Measurements from ENCODE around the gene RNF186. TPM values are rescaled to one million over a fixed set of nuclear protein-coding genes. Genes with fewer than 3 reads are reported as not detected.
"Not testable (repeated sequence)": the region's sequence is repeated elsewhere in the genome, so short reads cannot be mapped to it uniquely, and the experiment has no call there.

The RNF186 gene
- total and polyA plus RNA-seq, 10 donors: 0.07 TPM; not detected in 9

DNA sequence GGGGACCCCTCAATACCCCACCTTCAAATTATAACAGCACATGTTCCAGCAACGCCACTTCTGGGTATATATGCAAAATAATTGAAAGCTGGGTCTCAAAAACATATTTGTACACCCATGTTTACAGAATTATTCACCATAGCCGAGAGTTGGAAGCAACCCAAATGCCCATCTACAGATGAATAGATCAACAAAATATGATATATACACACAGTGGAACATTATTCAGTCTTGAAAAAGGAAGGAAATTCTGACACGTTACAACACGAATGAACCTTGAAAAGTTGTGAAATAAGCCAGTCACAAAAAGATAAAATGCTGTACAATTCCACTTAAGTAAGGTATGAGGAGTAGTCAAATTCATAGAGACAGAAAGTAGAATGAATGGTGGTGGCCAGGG lies 20.5 kb downstream of the RNF186 start:
- H3K27ac ChIP-seq: peak overlapping the region in 1 of 8 donors; percentile 14
- 64 to 80% (median 68%) methylated on average over 4 of the region's 4 CpGs for WGBS, 5 donors

DNA sequence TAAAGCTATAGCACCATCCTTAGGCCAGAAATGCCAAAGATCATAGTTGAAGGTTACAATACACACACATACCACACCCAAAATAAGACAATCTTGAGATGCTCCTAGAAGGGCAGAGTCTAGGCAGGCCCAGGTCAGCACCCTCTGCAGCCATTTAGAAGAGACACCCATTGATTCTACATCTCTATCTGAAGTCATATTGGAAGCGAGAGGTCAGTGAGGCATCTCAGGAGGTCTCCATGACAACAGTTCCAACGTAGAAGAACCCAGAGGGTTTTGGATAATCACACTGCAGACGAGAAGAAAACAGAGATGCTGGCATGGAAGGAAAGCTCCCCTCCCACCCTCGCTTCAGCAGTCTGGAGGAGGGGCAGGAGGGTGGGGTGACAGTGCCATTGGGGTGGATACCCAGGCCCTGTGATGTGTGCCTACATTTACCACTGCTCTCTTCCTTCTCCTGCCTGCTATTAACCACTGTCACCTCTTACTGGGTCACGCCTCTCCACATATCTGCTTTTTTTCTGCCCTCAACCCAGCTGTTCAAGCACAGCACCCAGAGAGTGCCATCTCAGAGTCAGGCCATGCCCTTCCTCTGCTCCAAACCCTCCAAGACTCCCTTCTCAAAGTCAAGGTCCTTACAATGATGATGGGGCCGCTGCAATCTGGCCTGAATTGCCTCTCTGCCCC lies 21.6 kb downstream of the RNF186 start:
- intact Hi-C loops (cut with DNase I; ENCODE audit: low total_unique reads): no loop called here
- TF ChIP-seq POLR2AphosphoS5 (IDR thresholded peaks at IDR 0.05) (no peak), CTCF (IDR thresholded peaks at IDR 0.05 in 8 of 11, conservative IDR thresholded peaks at IDR 0.05 in 3 of 11) (no peak), POLR2A (IDR thresholded peaks at IDR 0.05) (no peak)
- 76 to 86% (median 80%) methylated on average over 6 of the region's 6 CpGs for WGBS, 5 donors
- H3K4me1 ChIP-seq: peaks cover under 1 to 51% (median 5%) of the 10 kb centered on the region in 6 donors
- H3K36me3 ChIP-seq: peaks cover 0 to 77% (median 19%) of the 10 kb centered on the region in 6 donors
- DNase-seq: no peak
- no peaks in the 10 kb centered on the region for H3K27me3 ChIP-seq (replicated peaks in 1 of 7)
- no peaks in the 10 kb centered on the region for H3K9me3 ChIP-seq
- peak overlapping the region in 1 of 8 donors; percentile 14 for H3K27ac ChIP-seq
- no peak overlapping the region for H3K4me3 ChIP-seq

More for the DNA sequence above, 20.5 kb downstream of the RNF186 start:
- peaks cover 0 to 66% (median 19%) of the 10 kb centered on the region in 6 donors for H3K36me3 ChIP-seq
- H3K4me3 ChIP-seq: no peak overlapping the region
- intact Hi-C loops (cut with DNase I; ENCODE audit: low total_unique reads): no loop called here
- H3K4me1 ChIP-seq: peaks cover 5 to 62% (median 15%) of the 10 kb centered on the region in 6 donors
- no peaks in the 10 kb centered on the region for H3K27me3 ChIP-seq (replicated peaks in 1 of 7)
- no peak for DNase-seq
- TF ChIP-seq CTCF (IDR thresholded peaks at IDR 0.05 in 8 of 11, conservative IDR thresholded peaks at IDR 0.05 in 3 of 11) (no peak), POLR2AphosphoS5 (IDR thresholded peaks at IDR 0.05) (no peak)
- no peaks in the 10 kb centered on the region for H3K9me3 ChIP-seq

DNA sequence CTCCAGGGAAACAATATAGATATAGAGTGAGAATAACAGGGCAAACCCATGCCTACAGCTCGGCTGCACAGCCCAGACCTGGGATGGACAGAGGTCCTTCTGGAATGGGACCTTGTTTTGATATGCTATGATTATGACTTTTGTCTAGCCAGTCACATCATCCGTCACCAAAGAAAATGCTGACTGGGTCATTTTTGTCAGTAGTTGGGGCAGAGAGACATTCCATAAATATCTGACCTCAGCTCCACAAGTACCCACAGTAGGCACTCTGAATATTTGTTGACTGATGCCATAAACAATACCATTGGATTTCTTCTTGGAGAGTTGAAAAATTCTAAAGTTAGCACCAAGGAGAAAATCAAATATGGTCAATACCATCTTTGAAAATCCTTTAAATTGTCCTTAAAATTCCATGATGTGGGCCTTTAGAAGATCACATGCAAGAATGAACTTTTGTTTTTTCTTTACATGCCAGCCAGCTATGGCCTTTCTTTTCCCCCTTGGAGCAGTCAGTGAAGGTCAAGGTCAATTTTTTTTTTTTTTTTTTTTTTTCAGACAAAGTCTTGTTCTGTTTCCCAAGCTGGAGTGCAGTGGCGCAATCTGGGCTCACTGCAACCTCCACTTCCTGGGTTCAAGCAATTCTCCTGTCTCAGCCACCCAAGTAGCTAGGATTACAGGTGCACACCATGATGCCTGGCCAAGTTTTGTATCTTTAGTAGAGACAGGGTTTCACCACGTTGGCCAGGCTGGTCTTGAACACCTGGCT lies 22.7 kb downstream of the RNF186 start:
- intact Hi-C loops (cut with DNase I; ENCODE audit: low total_unique reads): no loop called here
- H3K4me3 ChIP-seq: no peak overlapping the region
- H3K9me3 ChIP-seq: no peaks in the 10 kb centered on the region
- no peak for DNase-seq
- no peaks in the 10 kb centered on the region for H3K27me3 ChIP-seq (replicated peaks in 1 of 7)
- no peak for TF ChIP-seq POLR2AphosphoS5 (IDR thresholded peaks at IDR 0.05)
- no peak for TF ChIP-seq CTCF (IDR thresholded peaks at IDR 0.05 in 8 of 11, conservative IDR thresholded peaks at IDR 0.05 in 3 of 11)
- no peak for TF ChIP-seq POLR2A (IDR thresholded peaks at IDR 0.05)
- peaks cover 0 to 86% (median 21%) of the 10 kb centered on the region in 6 donors for H3K36me3 ChIP-seq
- peak overlapping the region in 1 of 8 donors; percentile 1 for H3K27ac ChIP-seq
- peaks cover 0 to 44% (median 1%) of the 10 kb centered on the region in 6 donors for H3K4me1 ChIP-seq
- WGBS, 5 donors: 80 to 96% (median 86%) methylated on average over 4 of the region's 4 CpGs

DNA sequence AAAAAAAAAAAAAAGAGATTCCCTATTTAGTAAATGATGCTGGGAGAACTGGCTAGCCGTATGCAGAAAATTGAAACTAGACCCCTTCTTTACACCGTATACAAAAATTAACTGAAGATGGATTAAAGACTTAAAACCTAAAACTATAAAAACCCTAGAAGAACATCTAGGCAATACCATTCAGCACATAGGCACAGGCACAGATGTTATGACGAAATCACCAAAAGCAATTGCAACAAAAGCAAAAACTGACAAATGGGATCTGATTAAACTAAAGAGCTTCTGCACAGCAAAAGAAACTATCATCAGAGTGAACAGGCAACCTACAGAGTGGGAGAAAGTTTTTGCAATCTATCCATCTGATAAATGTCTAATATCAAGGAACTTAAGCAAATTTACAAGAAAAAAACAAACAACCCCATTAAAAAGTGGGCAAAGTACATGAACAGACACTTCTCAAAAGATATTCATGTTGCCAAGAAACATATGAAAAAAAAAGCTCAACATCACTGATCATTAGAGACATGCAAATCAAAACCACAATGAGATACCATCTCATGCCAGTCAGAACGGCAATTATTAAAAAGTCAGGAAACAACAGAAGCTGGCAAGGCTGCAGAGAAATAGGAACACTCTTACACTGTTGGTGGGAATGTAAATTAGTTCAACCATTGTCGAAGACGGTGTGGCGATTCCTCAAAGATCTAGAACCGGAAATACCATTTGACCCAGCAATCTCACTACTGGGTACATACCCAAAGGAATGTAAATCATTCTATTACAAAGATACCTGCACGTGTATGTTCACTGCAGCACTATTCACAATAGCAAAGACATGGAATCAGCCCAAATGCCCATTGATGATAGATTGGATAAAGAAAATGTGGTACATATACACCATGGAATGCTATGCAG lies 24.8 kb downstream of the RNF186 start:
- intact Hi-C loops (cut with DNase I; ENCODE audit: low total_unique reads); H3K27ac ChIP-seq; DNase-seq; H3K9me3 ChIP-seq; H3K27me3 ChIP-seq (replicated peaks in 1 of 7); H3K4me3 ChIP-seq: not testable (repeated sequence)
- 69 to 85% (median 74%) methylated on average over 9 of the region's 9 CpGs for WGBS, 5 donors
- Histone ChIP-seq H3K36me3 (peaks cover 0 to 92% (median 36%) of the 10 kb centered on the region in 6 donors), H3K4me1 (peaks cover 0 to 40% (median 1%) of the 10 kb centered on the region in 6 donors)

Data from spleen (tissue), 11 donors.